HG03097 (cell line): ENCODE measurements around the gene ZWILCH.

Experiments
- ATAC-seq: cut with Tn5 transposase; IDR thresholded peaks from one replicate; pipeline ENCODE4 v1.9.1; 2021; ENCODE audit not compliant: unreplicated experiment, low FRiP score

Gene ZWILCH

DNA sequence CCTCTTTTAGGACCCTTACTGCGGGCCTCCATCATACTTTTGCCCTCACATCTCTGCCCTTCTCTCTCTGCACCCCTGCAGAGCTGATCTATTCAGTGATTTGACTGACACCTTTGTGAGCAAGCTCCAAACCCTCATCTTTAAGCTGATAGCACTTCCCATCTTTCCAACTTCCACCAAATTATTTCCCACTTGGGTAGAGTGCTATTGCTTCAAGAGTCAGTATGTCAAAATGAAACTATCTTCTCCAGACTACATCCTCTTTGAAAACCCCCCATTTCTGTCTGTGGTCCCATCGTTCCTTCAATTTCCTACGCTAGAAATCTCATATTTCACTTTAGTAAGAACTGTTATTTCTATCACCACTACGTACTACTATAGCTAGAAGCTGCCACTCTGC lies 19.7 kb downstream of the ZWILCH start:
- no peak for ATAC-seq

GRCh38 chr15:66535056-66535455 lies 29.9 kb downstream of the ZWILCH start:
- no peak for ATAC-seq

- no peak for ATAC-seq
Observed at GRCh38 chr15:66542896-66543295, 37.8 kb downstream of the ZWILCH start.

- no peak for ATAC-seq
Observed at GRCh38 chr15:66545255-66545654, 40.1 kb downstream of the ZWILCH start.

DNA sequence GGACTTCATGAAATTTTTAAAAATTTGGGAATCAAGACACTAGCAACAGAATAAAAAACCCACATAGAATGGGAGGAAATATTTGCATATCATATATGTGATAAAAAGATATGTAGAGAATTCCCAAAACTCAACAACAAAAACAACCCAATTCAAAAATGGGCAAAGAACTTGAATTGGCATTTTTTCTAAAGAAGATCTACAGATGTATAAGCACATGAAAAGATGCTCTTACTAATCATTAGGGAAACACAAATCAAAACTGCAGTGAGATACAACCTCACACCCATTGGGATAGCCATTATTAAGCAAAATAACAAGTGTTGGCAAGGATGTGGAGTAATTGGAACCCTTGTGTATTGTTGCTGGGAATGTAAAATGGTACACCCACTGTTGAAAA lies 50.6 kb downstream of the ZWILCH start:
- ATAC-seq: no peak

- ATAC-seq: no peak
Observed at GRCh38 chr15:66558271-66558670, 53.1 kb downstream of the ZWILCH start.

GRCh38 chr15:66560856-66561525 lies 55.9 kb downstream of the ZWILCH start:
- no peak for ATAC-seq

GRCh38 chr15:66563126-66563525 lies 58.0 kb downstream of the ZWILCH start:
- ATAC-seq: no peak

GRCh38 chr15:66563566-66564110 lies 58.5 kb downstream of the ZWILCH start:
- ATAC-seq: no peak

GRCh38 chr15:66564136-66565041 lies 59.3 kb downstream of the ZWILCH start:
- ATAC-seq: no peak

DNA sequence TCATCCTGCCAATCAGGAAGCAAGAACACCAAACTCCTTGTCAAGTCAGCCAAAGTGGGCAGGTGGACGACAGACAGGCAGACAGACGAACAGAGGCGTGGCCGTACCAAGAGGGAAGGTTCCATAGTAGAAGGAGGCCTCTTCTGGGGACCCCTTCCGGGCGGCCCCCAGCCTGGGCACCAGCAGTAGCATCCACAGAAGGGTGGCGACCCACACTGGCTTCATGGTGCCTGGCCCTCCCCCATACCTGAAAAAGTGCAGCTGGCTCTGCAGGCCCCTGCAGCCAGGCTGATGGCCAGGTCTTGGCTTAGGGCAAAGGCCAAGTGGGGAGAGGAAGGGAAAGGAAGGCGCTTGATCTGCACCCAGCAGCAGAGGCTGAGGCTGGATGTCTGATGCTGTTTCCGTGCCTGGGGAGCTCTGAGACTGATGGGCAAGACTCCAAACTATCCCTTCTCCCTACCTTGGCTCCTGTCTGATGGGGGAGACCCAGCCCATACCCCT lies 60.1 kb downstream of the ZWILCH start:
- ATAC-seq: no peak

DNA sequence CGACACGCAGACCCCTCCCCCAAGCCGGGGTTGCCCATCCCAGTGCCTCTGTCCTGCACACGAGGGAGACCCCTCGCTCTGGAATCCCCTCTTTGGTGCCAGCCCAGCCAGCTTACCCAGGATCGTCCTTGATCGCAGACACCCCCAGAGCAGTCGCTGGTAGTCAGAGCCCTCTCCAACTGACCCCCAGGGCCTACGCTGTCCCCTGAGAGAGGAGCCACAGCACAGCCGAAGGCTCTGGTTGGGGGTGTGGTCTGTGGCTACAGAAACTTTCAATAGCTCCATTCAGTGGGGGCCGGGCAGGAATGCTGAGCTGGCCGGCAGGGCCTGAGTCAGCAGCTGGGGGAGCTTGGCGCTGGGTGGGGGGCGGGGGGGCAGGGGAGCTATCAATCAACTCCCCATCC lies 60.6 kb downstream of the ZWILCH start, which contains the start of gene LCTL:
Gene LCTL, minus strand, starts transcription at position 258 of the 404 bp plus-strand sequence. CDS start 633 bp downstream, outside the sequence.
- no peak for ATAC-seq

DNA sequence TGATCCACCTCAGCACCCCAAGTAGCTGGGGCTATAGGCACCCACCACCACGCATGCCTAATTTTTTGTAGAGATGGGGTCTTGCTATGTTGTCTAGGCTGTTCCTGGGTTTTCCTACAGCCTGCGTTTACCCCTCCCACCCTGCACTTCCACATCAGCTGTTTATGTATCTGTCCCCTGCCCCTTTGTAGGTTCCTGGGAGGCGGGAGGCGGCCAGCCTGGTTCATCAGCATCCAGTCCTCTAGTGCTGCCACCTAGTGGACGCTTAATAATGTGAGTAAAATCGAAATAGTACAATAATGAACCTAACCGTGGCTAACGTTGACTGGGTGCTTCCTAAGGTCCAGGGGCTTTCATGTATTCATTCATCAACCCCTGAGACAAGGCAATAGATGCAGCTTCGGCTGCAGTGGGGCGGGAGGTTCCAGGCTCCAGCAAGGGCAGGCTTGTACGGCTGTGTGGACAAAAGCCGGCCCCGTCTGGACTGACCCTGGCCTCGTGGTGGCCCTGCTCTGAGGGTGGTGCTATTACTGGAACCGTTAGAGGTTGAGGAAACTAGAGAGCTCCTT lies 61.9 kb downstream of the ZWILCH start:
- no peak for ATAC-seq

DNA sequence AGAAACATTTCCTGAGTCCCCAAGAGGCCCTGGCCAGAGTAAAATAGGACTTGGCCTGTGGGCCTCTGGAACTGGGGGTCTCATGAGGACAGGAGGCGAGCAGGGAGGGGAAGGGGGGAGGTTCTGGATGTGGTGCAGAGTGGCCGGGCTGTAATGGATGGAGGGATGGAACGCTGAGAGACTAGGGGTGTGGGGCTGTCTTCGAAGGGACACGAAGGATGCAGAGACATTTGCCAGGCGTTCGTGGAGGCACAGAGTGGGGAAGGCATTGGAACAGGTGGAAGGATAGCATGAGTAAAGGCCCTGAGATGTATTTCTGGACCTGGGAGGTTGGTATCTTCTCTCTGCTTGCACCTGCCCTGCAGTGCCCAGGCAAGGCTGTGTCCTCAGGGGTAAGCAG lies 62.8 kb downstream of the ZWILCH start:
- no peak for ATAC-seq

GRCh38 chr15:66569461-66570137 lies 64.5 kb downstream of the ZWILCH start:
- ATAC-seq: no peak

GRCh38 chr15:66570327-66570726 lies 65.2 kb downstream of the ZWILCH start:
- no peak for ATAC-seq

GRCh38 chr15:66570842-66571478 lies 65.8 kb downstream of the ZWILCH start:
- no peak for ATAC-seq

GRCh38 chr15:66572146-66572545 lies 67.0 kb downstream of the ZWILCH start:
- ATAC-seq: no peak

GRCh38 chr15:66573348-66573718 lies 68.2 kb downstream of the ZWILCH start:
- no peak for ATAC-seq
